Heart left ventricle (tissue), 16 donors: ENCODE results near the gene MCC. TPM values are rescaled to one million over a fixed set of nuclear protein-coding genes. Genes with fewer than 3 reads are reported as not detected.

Experiments
- ATAC-seq, 4 donors: fragments of 200-7000 bp; cut with Tn5 transposase; one replicate each; pipeline ENCODE4 v1.9.1; 2020 to 2022; ENCODE audit warnings: moderate library complexity in 4 of 4, mild to moderate bottlenecking in 3 of 4, moderate number of reproducible peaks in 1 of 4
- DNase-seq, 5 donors: peaks; one replicate each; pipeline ENCODE4 v3.0.0-alpha.2; 2020
- H3K27ac ChIP-seq, 12 donors: fragments of 200-600 bp; sonication (generic) in 4 of 12; one replicate each; pipeline versions ENCODE4 v1.5.0 to v1.8.0; 2016 to 2022; ENCODE audit warnings: mild to moderate bottlenecking in 2 of 12
- H3K27me3 ChIP-seq, 9 donors: fragments of 200-600 bp; sonication (generic) in 2 of 9; one replicate each; pipeline versions ENCODE4 v1.5.1 to v1.8.0; 2016 to 2022; ENCODE audit warnings: mild to moderate bottlenecking in 3 of 9
- H3K36me3 ChIP-seq, 9 donors: fragments of 200-600 bp; sonication (generic) in 2 of 9; one replicate each; pipeline versions ENCODE4 v1.5.0 to v1.8.0; 2018 to 2022; ENCODE audit warnings: mild to moderate bottlenecking in 2 of 9
- H3K4me1 ChIP-seq, 12 donors: fragments of 200-600 bp; sonication (generic) in 4 of 12; one replicate each; pipeline versions ENCODE4 v1.5.0 to v1.8.0; 2016 to 2022; ENCODE audit warnings: mild to moderate bottlenecking in 3 of 12
- H3K4me3 ChIP-seq, 12 donors: fragments of 200-600 bp; sonication (generic) in 4 of 12; one replicate each; pipeline versions ENCODE4 v1.5.0 to v1.8.0; 2017 to 2022; ENCODE audit warnings: mild to moderate bottlenecking in 9 of 12, moderate library complexity in 4 of 12
- H3K9me3 ChIP-seq, 12 donors: fragments of 200-600 bp; sonication (generic) in 4 of 12; one replicate each; pipeline versions ENCODE4 v1.5.0 to v1.8.0; 2016 to 2022; ENCODE audit warnings: mild to moderate bottlenecking in 1 of 12
- CTCF ChIP-seq, 12 donors: fragments of 200-600 bp; sonication (generic) in 4 of 12; IDR thresholded peaks; one replicate each; pipeline versions ENCODE4 v1.5.0 to v1.8.0; 2018 to 2022; ENCODE audit warnings: antibody characterized with exemption in 12 of 12, mild to moderate bottlenecking in 5 of 12
- POLR2A ChIP-seq, 2 donors: fragments of 450-650 bp; IDR thresholded peaks; one replicate each; pipeline ENCODE4 v1.6.1; 2017; ENCODE audit warnings: antibody characterized with exemption in 2 of 2, mild to moderate bottlenecking in 2 of 2, moderate library complexity in 2 of 2
- WGBS, 4 donors: extraction: QIAGEN DNeasy Blood & Tissue Kit in 2 of 4; methylation state at CpG; one replicate each; pipeline versions ENCODE4 v1.1.5 to v1.1.7; 2013 to 2018; 5-methylcytosine and 5-hydroxymethylcytosine counted together
- intact Hi-C, 10 donors: fragments of 100-400 bp; cut with DNase I; formaldehyde crosslinking; loops; one replicate each; pipeline versions ENCODE4 v1.11.1 to v1.14.2; 2022
- polyA plus RNA-seq, 2 donors: library from polyadenylated mRNA; stranded (reverse); fragments of 200-250 nt; gene quantifications; one replicate each; pipeline ENCODE4 v1.2.3, GENCODE V29; 2013
- total RNA-seq, 9 donors: library from RNA; depleted of rRNA in 2 of 9; stranded (reverse); fragments of >200 nt in 2 of 9; fragmentation: NEBNext Ultra II Directional in 3 of 9; extraction: Animal tissue kit (Norgen Biotek cat#: 25700) in 3 of 9; gene quantifications; one replicate each; pipeline versions ENCODE4 v1.1.0 to v1.2.4, GENCODE V29; 2016 to 2023
- donor health status: ischemic (EF 13 %, LVEDD 7.1; RV severe dilation, severe dysfunction).
- donor health status: healthy with polysubstance abuse.
- donor health status: DM: no; HTN: yes; CAD: no.
- donor health status: DM: no; HTN: no; CAD: no.
- donor health status: ischemic (EF 25% LVEDD 6.9; RV normal size, moderate dysfunction).
- donor health status: ischemic (EF 25% LVEDD 5.7; RV mildly dilated, moderate dysfunction).
- donor health status: healthy.
- donor health status: DM: yes; HTN: yes; CAD: no.
- donor health status: ischemic (EF 35%, LVEDD 5.7; RV mildly dilated, moderate dysfunction).
- donor health status: nonischemic (EF 11% LVEDD 7.7; RV severe dilation, severe dysfunction).
- donor health status: DM: yes; HTN: yes; CAD: no.
- donor health status: PGD.
- donor health status: ischemic (EF 29% LVEDD 5.4; RV normal size, mild dysfunction).
- donor health status: nonischemic (EF 23%, LVEDD 6.1; RV moderate dilation, normal function).

The MCC gene
- total and polyA plus RNA-seq, 11 donors: 6.1 to 33.8 (median 24.3) TPM

DNA sequence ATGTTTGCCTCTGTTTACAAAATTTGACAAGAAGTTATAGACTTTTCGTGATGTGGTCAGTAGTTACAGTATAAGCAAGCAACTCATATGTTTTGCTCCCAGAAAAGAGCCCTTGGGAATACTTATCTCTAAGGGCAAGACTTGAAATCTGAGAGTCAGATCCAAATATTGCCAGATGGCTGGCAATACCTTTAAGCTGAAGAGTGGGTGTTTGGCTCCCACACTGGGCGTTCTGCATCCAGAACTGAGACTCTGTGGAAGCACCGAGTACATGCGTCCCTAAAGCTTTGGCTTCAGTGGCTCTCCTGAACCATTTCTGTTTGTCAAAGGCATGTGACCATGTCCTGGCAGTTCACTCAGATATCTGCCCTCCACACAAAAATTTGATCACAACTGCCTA, 317.5 kb downstream of the MCC start:
- no peak overlapping the region for H3K27ac ChIP-seq
- TF ChIP-seq POLR2A (IDR thresholded peaks at IDR 0.05): no peak
- no peak for TF ChIP-seq CTCF (IDR thresholded peaks at IDR 0.05)
- no peaks in the 10 kb centered on the region for H3K9me3 ChIP-seq
- no peak overlapping the region for H3K4me3 ChIP-seq
- H3K36me3 ChIP-seq: no peaks in the 10 kb centered on the region
- 39 to 60% (median 53%) methylated on average over 4 of the region's 4 CpGs for WGBS, 4 donors
- DNase-seq: no peak
- no peaks in the 10 kb centered on the region for H3K27me3 ChIP-seq
- peak in 3 of 4 donors; percentile 22 to 56 (median 51) for ATAC-seq
- H3K4me1 ChIP-seq: peaks cover 0 to 66% (median 28%) of the 10 kb centered on the region in 12 donors
- intact Hi-C loops: no loop called here

DNA sequence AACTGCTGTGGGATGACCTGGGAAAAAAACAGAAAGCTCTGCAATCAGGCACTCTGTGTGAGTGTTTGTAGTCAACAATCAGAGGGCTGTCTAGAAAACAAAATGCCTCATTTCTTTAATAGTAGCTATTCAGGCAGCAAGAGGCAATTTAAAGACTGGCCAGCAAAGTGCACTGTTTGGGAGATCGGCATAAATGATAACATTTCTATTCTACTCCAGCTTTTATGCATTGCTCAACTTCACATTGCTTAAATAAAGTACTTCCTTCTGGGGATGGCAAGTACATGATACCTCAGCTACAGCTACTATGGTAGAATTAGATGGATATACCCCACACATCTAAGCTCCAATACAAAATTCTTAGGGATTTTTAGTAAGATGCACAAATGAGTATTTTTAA, 318.5 kb downstream of the MCC start:
- H3K4me1 ChIP-seq: peaks cover 0 to 76% (median 35%) of the 10 kb centered on the region in 12 donors
- no peak for TF ChIP-seq CTCF (IDR thresholded peaks at IDR 0.05)
- no peak for TF ChIP-seq POLR2A (IDR thresholded peaks at IDR 0.05)
- H3K27ac ChIP-seq: no peak overlapping the region
- WGBS, 4 donors: 55 to 76% (median 62%) methylated on average over 1 of the region's 1 CpG
- intact Hi-C loops: no loop called here
- ATAC-seq (no peak), DNase-seq (no peak)
- no peaks in the 10 kb centered on the region for H3K27me3 ChIP-seq
- H3K9me3 ChIP-seq: no peaks in the 10 kb centered on the region
- no peak overlapping the region for H3K4me3 ChIP-seq
- H3K36me3 ChIP-seq: no peaks in the 10 kb centered on the region

DNA sequence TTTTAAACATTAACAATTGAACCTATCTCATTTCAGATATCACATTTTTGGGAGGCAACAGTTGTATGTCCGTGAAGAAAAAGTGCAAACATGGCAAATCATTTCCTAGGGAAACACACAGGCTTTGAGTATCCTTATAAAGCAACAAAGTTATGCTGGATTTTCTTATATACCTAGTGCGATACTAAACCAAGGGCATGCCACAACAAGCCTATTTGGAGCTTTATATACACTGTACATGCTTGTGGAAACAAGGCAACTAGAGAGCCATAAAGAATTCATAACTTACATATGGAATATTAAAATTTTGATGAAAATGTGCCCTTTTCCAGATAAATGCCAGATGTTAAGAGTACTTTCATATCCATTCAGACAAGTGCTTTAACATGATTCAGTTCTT, 320.3 kb downstream of the MCC start:
- H3K4me1 ChIP-seq: peaks cover 0 to 84% (median 51%) of the 10 kb centered on the region in 12 donors
- H3K9me3 ChIP-seq: no peaks in the 10 kb centered on the region
- TF ChIP-seq POLR2A (IDR thresholded peaks at IDR 0.05) (no peak), CTCF (IDR thresholded peaks at IDR 0.05) (no peak)
- no peak overlapping the region for H3K4me3 ChIP-seq
- no peaks in the 10 kb centered on the region for H3K27me3 ChIP-seq
- 89 to 100% (median 95%) methylated on average over 2 of the region's 2 CpGs for WGBS, 4 donors
- H3K36me3 ChIP-seq: no peaks in the 10 kb centered on the region
- intact Hi-C loops: no loop called here
- DNase-seq (no peak), ATAC-seq (no peak)
- no peak overlapping the region for H3K27ac ChIP-seq

DNA sequence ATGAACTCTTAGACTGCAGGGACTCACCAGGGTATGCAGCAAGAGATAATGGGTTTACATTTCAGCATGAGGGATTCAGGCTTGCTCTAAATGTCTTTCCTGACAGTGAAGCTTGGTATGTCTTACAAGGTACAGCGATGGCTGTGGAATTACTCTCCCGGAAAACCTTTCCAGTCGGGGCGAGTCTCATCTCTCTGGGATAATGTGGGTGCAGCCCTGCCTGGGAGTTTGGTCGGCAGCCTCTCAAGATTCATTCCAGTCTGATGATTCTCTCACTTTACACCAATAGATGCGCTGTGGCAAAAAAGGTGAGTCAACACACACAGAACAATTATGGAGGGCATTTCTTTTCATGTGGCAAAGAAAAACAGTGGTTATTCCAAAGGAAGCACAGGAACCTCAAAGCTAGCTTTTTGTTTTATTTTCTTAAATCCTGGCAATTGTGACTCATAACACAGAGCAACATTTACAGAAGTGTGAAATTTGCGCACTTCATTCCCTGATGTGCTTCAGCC, 321.3 kb downstream of the MCC start:
- DNase-seq (no peak), ATAC-seq (no peak)
- intact Hi-C loops: no loop called here
- no peak overlapping the region for H3K27ac ChIP-seq
- H3K27me3 ChIP-seq: no peaks in the 10 kb centered on the region
- no peak overlapping the region for H3K4me3 ChIP-seq
- H3K4me1 ChIP-seq: peaks cover 0 to 92% (median 59%) of the 10 kb centered on the region in 12 donors
- H3K36me3 ChIP-seq: no peaks in the 10 kb centered on the region
- TF ChIP-seq POLR2A (IDR thresholded peaks at IDR 0.05) (no peak), CTCF (IDR thresholded peaks at IDR 0.05) (no peak)
- 79 to 94% (median 87%) methylated on average over 7 of the region's 7 CpGs for WGBS, 4 donors
- H3K9me3 ChIP-seq: no peaks in the 10 kb centered on the region
